IMR-90 (cell line): ENCODE results near the gene DYNC1H1. TPM values are rescaled to one million over a fixed set of nuclear protein-coding genes. Genes with fewer than 3 reads are reported as not detected.

Source experiments
- ATAC-seq: fragments of 200-7000 bp; cut with Tn5 transposase; 2 replicates; pipeline ENCODE4 v1.9.1; 2020; ENCODE audit warnings: low read depth, mild to moderate bottlenecking, moderate library complexity
- BruUV-seq: library from RNA; stranded (reverse); fragments of 400-500 nt; replicated peaks from 2 replicates; lab custom pipeline; 2021; lab: Mats Ljungman, UMichigan
- CTCF ChIA-PET: fragments of 300-600 bp; formaldehyde crosslinking; extraction: SDS; loops from one replicate; lab custom pipeline; 2021; ENCODE audit warnings: antibody characterized with exemption; lab: Yijun Ruan, JAX
- POLR2A ChIA-PET: fragments of 300-600 bp; sonication (Branson Sonifier 250); formaldehyde crosslinking; loops from one replicate; lab custom pipeline; 2022; ENCODE audit warnings: antibody characterized with exemption; ENCODE audit not compliant: unreplicated experiment; lab: Charles Lee
- DNase-seq: peaks from one replicate; pipeline ENCODE4 v3.0.0; 2013
- H2AFZ ChIP-seq: replicated peaks from 2 replicates; pipeline ENCODE3; 2013; ENCODE audit warnings: low read length, mild to moderate bottlenecking; ENCODE audit not compliant: poor library complexity
- H2AK5ac ChIP-seq: 2 replicates; pipeline ENCODE4 v1.6.1; 2013; ENCODE audit warnings: low read depth, low read length, inconsistent platforms
- H2AK9ac ChIP-seq: replicated peaks from 2 replicates; pipeline ENCODE3; 2013; ENCODE audit warnings: mild to moderate bottlenecking, low read depth, low read length, moderate library complexity; ENCODE audit not compliant: poor library complexity
- H2BK120ac ChIP-seq: 2 replicates; pipeline ENCODE4 v1.6.1; 2013; ENCODE audit warnings: low read depth, low read length, inconsistent platforms
- H2BK15ac ChIP-seq: 3 replicates; pipeline ENCODE4 v1.6.1; 2013; ENCODE audit warnings: low read depth, low read length, inconsistent platforms
- H2BK20ac ChIP-seq: 2 replicates; pipeline ENCODE4 v1.6.1; 2013; ENCODE audit warnings: low read depth, mild to moderate bottlenecking, inconsistent platforms, low read length, moderate library complexity
- H2BK5ac ChIP-seq: 2 replicates; pipeline ENCODE4 v1.6.1; 2013; ENCODE audit warnings: mild to moderate bottlenecking, low read depth, low read length, inconsistent platforms; ENCODE audit not compliant: poor library complexity, severe bottlenecking
- H3K14ac ChIP-seq: replicated peaks from 2 replicates; pipeline ENCODE4 v1.6.1; 2013; ENCODE audit warnings: low read depth, low read length, inconsistent platforms
- H3K18ac ChIP-seq: 2 replicates; pipeline ENCODE4 v1.6.1; 2013; ENCODE audit warnings: low read depth, low read length, control low read depth
- H3K23ac ChIP-seq: 2 replicates; pipeline ENCODE4 v1.6.1; 2013; ENCODE audit warnings: low read depth, low read length, inconsistent platforms
- H3K27ac ChIP-seq: 2 replicates; pipeline ENCODE4 v1.5.1; 2013; ENCODE audit warnings: mild to moderate bottlenecking, control low read depth, low read length; ENCODE audit not compliant: insufficient read depth
- H3K27me3 ChIP-seq: 2 replicates; pipeline ENCODE4 v1.6.1; 2013; ENCODE audit warnings: low read length; ENCODE audit not compliant: control insufficient read depth, insufficient read depth
- H3K36me3 ChIP-seq: 2 replicates; pipeline ENCODE4 v1.6.1; 2013; ENCODE audit warnings: low read length, mixed read lengths; ENCODE audit not compliant: control insufficient read depth, insufficient read depth
- H3K4ac ChIP-seq: 2 replicates; pipeline ENCODE4 v1.6.1; 2013; ENCODE audit warnings: low read depth, low read length, inconsistent platforms
- H3K4me1 ChIP-seq: 2 replicates; pipeline ENCODE4 v1.6.1; 2013; ENCODE audit warnings: low read length, mixed read lengths; ENCODE audit not compliant: control insufficient read depth, insufficient read depth
- H3K4me2 ChIP-seq: 2 replicates; pipeline ENCODE4 v1.6.1; 2013; ENCODE audit warnings: low read depth, mild to moderate bottlenecking, control low read depth, low read length, moderate library complexity
- H3K4me3 ChIP-seq: 2 replicates; pipeline ENCODE4 v1.5.1; 2013; ENCODE audit warnings: low read depth, mild to moderate bottlenecking, control low read depth, low read length, moderate library complexity; ENCODE audit not compliant: insufficient read depth
- H3K56ac ChIP-seq: 2 replicates; pipeline ENCODE4 v1.6.1; 2013; ENCODE audit warnings: low read length, inconsistent platforms; ENCODE audit not compliant: insufficient read depth; ENCODE audit errors: extremely low read depth
- H3K79me1 ChIP-seq, 2 experiments: 2 replicates each; pipeline ENCODE4 v1.6.1; 2013; ENCODE audit warnings: low read length in 2 of 2, inconsistent platforms in 1 of 2, low read depth in 1 of 2
- H3K9ac ChIP-seq: 2 replicates; pipeline ENCODE4 v1.6.1; 2013; ENCODE audit warnings: low read depth, low read length, control low read depth
- H3K9me1 ChIP-seq: 2 replicates; pipeline ENCODE4 v1.6.1; 2013; ENCODE audit warnings: low read length, inconsistent platforms; ENCODE audit not compliant: insufficient read depth
- H3K9me3 ChIP-seq: 2 replicates; pipeline ENCODE4 v1.6.1; 2013; ENCODE audit warnings: low read length; ENCODE audit not compliant: control insufficient read depth, insufficient read depth
- H4K20me1 ChIP-seq: 2 replicates; pipeline ENCODE4 v1.6.1; 2013; ENCODE audit warnings: low read length, inconsistent platforms; ENCODE audit not compliant: insufficient read depth
- H4K5ac ChIP-seq: 2 replicates; pipeline ENCODE4 v1.6.1; 2013; ENCODE audit warnings: mild to moderate bottlenecking, low read depth, low read length, control low read depth
- H4K8ac ChIP-seq, 2 experiments: 2 replicates each; pipeline ENCODE4 v1.6.1; 2013; ENCODE audit warnings: low read depth in 2 of 2, low read length in 2 of 2, control low read depth in 1 of 2, inconsistent platforms in 1 of 2
- H4K91ac ChIP-seq: 2 replicates; pipeline ENCODE4 v1.6.1; 2013; ENCODE audit warnings: low read depth, low read length, inconsistent platforms; ENCODE audit not compliant: insufficient read depth
- BHLHE40 ChIP-seq: fragments of 150-350 bp; IDR thresholded peaks from 2 replicates; pipeline ENCODE4 v1.6.1; 2016; ENCODE audit warnings: mild to moderate bottlenecking, low read depth, low read length
- CEBPB ChIP-seq: IDR thresholded peaks from 2 replicates; pipeline ENCODE4 v1.6.1; 2012; ENCODE audit warnings: low read depth, low read length, improper control_type of control experiment
- CHD1 ChIP-seq: IDR thresholded peaks from 2 replicates; pipeline ENCODE4 v1.6.1; 2012; ENCODE audit warnings: low read depth, low read length, improper control_type of control experiment
- ELK1 ChIP-seq: fragments of 150-350 bp; IDR thresholded peaks from 2 replicates; pipeline ENCODE4 v1.6.1; 2016; ENCODE audit warnings: low read depth, mild to moderate bottlenecking, low read length, moderate library complexity, borderline replicate concordance
- FOS ChIP-seq: fragments of 150-350 bp; IDR thresholded peaks from 2 replicates; pipeline ENCODE4 v1.6.1; 2016; ENCODE audit warnings: low read depth, low read length
- MAFK ChIP-seq: IDR thresholded peaks from 2 replicates; pipeline ENCODE4 v1.6.1; 2012; ENCODE audit warnings: low read depth, low read length, improper control_type of control experiment
- MAZ ChIP-seq: IDR thresholded peaks from 2 replicates; pipeline ENCODE4 v1.6.1; 2012; ENCODE audit warnings: low read depth, mild to moderate bottlenecking, low read length, improper control_type of control experiment, moderate library complexity, borderline replicate concordance
- MXI1 ChIP-seq: IDR thresholded peaks from 2 replicates; pipeline ENCODE4 v1.6.1; 2012; ENCODE audit warnings: low read depth, mild to moderate bottlenecking, low read length, moderate library complexity, borderline replicate concordance
- NFE2L2 ChIP-seq: fragments of 150-350 bp; IDR thresholded peaks from 2 replicates; pipeline ENCODE4 v1.6.1; 2016; ENCODE audit warnings: low read depth, mild to moderate bottlenecking, low read length
- RCOR1 ChIP-seq: IDR thresholded peaks from 2 replicates; pipeline ENCODE4 v1.6.1; 2012; ENCODE audit warnings: mild to moderate bottlenecking, low read length, improper control_type of control experiment; ENCODE audit not compliant: insufficient replicate concordance
- RFX5 ChIP-seq: IDR thresholded peaks from 2 replicates; pipeline ENCODE4 v1.8.0; 2012; ENCODE audit warnings: low read depth, mild to moderate bottlenecking, low read length, moderate library complexity
- SMC3 ChIP-seq: fragments of 150-350 bp; IDR thresholded peaks from 2 replicates; pipeline ENCODE4 v1.6.1; 2016; ENCODE audit warnings: low read depth, mild to moderate bottlenecking, antibody characterized with exemption, low read length, moderate library complexity
- WGBS, 2 experiments: methylation state at CpG; one replicate each; pipeline versions ENCODE4 v1.1.5 to v1.1.7; 2013; ENCODE audit warnings: missing lambda C conversion rate in 2 of 2; ENCODE audit not compliant: insufficient read length in 1 of 2; ENCODE audit errors: extremely low coverage in 2 of 2; 5-methylcytosine and 5-hydroxymethylcytosine counted together
- dilution Hi-C: fragments of 300-500 bp; cut with HindIII; formaldehyde crosslinking; loops from one replicate; pipeline ENCODE4 v1.14.3; 2018; ENCODE audit warnings: low sequenced_read_pairs; ENCODE audit not compliant: unreplicated experiment
- in situ Hi-C: fragments of 300-500 bp; cut with MboI; formaldehyde crosslinking; loops from 3 replicates; pipeline ENCODE4 v1.14.3; 2019; ENCODE audit warnings: low sequenced_read_pairs, inconsistent platforms, mixed read lengths
- intact Hi-C: fragments of 100-400 bp; cut with micrococcal nuclease; formaldehyde crosslinking; loops from 2 replicates; pipeline ENCODE4 v1.10.0; 2022
- polyA plus RNA-seq, 3 experiments: library from polyadenylated mRNA; depleted of rRNA; stranded (reverse); fragments of >200 nt; gene quantifications; 2 replicates each; pipeline ENCODE4 v1.2.3, GENCODE V29; 2012; ENCODE audit warnings: low replicate concordance in 1 of 3
- total RNA-seq: library from RNA; depleted of rRNA; stranded (reverse); fragments of >200 nt; gene quantifications from 2 replicates; pipeline ENCODE4 v1.2.3, GENCODE V29; 2012
- TF ChIP-seq, protein P1 (sequence below): conservative IDR thresholded peaks from 2 replicates; pipeline ENCODE4 v1.5.1; 2012; ENCODE audit warnings: mild to moderate bottlenecking, low read depth, low read length, improper control_type of control experiment

The DYNC1H1 gene
- total and polyA plus RNA-seq, 2 of the 4 experiments (the other 2 are of a cell fraction): 240 to 670 TPM

- TF ChIP-seq MAFK (no peak), SMC3 (no peak)
These were observed 85.1 kb downstream of the DYNC1H1 start (continued) for GRCh38 chr14:102049258-102050025.

DNA sequence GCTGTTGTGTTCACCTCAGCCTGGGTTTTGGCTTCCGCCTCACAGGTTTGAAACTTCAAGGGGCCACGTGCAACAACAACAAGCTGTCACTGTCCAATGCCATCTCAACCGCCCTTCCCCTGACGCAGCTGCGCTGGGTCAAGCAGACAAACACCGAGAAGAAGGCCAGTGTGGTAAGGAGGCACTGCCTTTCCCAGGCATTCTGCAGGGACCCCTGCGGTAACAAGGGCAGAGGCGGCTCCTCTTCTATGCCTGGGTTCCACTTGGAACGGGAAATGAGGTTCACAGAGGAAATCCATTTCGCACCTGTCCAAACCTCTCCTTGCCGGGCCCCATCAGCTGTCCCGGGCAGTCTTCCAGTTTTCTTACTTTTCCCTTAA lies 85.6 kb downstream of the DYNC1H1 start:
- H3K9me1 ChIP-seq: 0 out of 2 replicates have a peak, but pooled peaks cover under 1% of the 10 kb centered on the region
- intact Hi-C loops: no loop called here
- H3K9ac ChIP-seq: no peak overlapping the region
- no peak overlapping the region for H3K18ac ChIP-seq
- no peak for DNase-seq
- no peaks in the 10 kb centered on the region for H3K27me3 ChIP-seq
- no peak overlapping the region for H3K4me3 ChIP-seq
- no peak overlapping the region for H3K14ac ChIP-seq
- H3K79me1 ChIP-seq: peaks cover 3 to 14% of the 10 kb centered on the region in 2 experiments; a peak in 3 of 4 replicates
- POLR2A ChIA-PET: interaction anchor here (1.0 kb wide), 1 partner anchor 8 kb away, joined by 3 read pairs; no protein-coding TSS in a partner anchor
- H3K36me3 ChIP-seq: peaks cover 70% of the 10 kb centered on the region
- CTCF ChIA-PET: interaction anchor here (0.9 to 1.1 kb wide), 3 partner anchors 13 to 92 kb away, joined by 3 read pairs; no protein-coding TSS in a partner anchor
- no peak overlapping the region for H2BK120ac ChIP-seq
- peaks cover 9% of the 10 kb centered on the region for H4K20me1 ChIP-seq
- dilution Hi-C loops: no loop called here
- no peak overlapping the region for H2BK5ac ChIP-seq
- no peak overlapping the region for H3K23ac ChIP-seq
- H3K56ac ChIP-seq: no peak overlapping the region
- H4K91ac ChIP-seq: no peak overlapping the region
- H4K8ac ChIP-seq: no peak overlapping the region
- ATAC-seq: no peak
- H3K4ac ChIP-seq: peak overlapping the region; percentile 43
- no peak overlapping the region for H2BK20ac ChIP-seq
- H3K4me2 ChIP-seq: no peak overlapping the region
- peak overlapping the region; percentile 61 for H2AK5ac ChIP-seq
- H2BK15ac ChIP-seq: no peak overlapping the region
- H3K4me1 ChIP-seq: peaks cover 8% of the 10 kb centered on the region; the same call in 1 of the 2 replicates
- no peak overlapping the region for H2AFZ ChIP-seq
- H3K27ac ChIP-seq: peak overlapping the region; percentile 23; the same call in 1 of the 2 replicates
- in situ Hi-C loops: no loop called here
- BruUV-seq: TSS peak; percentile 96
- H3K9me3 ChIP-seq: no peaks in the 10 kb centered on the region
- H4K5ac ChIP-seq: no peak overlapping the region
- 87% methylated on average over 8 of the region's 12 CpGs; no CpG with 5 or more reads in 1 of the 2 experiments for WGBS, 2 experiments
- peak overlapping the region; percentile 79 for H2AK9ac ChIP-seq
- TF ChIP-seq SMC3: no peak
- TF ChIP-seq ELK1: no peak
- no peak for TF ChIP-seq NFE2L2
- TF ChIP-seq FOS: no peak
- TF ChIP-seq RCOR1: no peak
- TF ChIP-seq, protein P1, sequence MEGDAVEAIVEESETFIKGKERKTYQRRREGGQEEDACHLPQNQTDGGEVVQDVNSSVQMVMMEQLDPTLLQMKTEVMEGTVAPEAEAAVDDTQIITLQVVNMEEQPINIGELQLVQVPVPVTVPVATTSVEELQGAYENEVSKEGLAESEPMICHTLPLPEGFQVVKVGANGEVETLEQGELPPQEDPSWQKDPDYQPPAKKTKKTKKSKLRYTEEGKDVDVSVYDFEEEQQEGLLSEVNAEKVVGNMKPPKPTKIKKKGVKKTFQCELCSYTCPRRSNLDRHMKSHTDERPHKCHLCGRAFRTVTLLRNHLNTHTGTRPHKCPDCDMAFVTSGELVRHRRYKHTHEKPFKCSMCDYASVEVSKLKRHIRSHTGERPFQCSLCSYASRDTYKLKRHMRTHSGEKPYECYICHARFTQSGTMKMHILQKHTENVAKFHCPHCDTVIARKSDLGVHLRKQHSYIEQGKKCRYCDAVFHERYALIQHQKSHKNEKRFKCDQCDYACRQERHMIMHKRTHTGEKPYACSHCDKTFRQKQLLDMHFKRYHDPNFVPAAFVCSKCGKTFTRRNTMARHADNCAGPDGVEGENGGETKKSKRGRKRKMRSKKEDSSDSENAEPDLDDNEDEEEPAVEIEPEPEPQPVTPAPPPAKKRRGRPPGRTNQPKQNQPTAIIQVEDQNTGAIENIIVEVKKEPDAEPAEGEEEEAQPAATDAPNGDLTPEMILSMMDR: no peak
- TF ChIP-seq CHD1: no peak
- TF ChIP-seq RFX5: no peak
- TF ChIP-seq CEBPB: no peak
- no peak for TF ChIP-seq MXI1
- no peak for TF ChIP-seq BHLHE40
- no peak for TF ChIP-seq MAZ
